ENCODE measurements around the gene HCN2.
A peak's percentile ranks its signal among the peaks of the same experiment; 100 is the strongest.

Gene HCN2

GRCh38 chr19:658916-659839, 69.5 kb downstream of the HCN2 start:
- no peak for DNase-seq

DNA sequence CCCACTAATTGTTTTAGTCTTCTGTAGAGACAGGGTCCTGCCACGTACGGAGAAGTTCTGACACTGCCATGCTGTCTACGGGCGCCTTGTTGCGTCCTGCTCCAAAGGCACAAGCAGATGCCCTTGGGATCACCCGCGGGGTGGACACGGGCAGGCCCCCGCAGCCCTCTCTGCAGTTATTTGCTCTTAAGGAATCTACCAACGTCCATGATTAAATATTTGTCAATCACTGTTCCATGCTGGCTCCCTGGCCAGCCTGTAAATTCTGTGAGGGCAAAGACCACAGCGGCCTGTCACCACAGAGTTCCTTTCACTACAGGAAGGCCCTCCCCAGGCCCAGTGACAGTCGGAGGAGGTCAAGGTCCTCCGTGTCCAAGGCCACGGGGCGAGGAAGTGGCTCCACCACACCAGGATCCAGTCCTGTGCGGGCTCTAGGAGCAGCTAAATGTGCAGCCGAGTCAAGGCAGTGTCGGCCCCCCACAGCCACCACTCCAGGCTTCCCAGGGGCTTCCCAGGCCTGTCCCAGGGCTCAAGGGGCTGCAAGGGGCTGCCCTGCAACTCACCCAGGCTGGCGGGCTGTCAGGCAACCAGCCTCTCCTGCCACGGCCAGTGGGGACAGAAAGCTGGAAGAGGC, 71.2 kb downstream of the HCN2 start:
- no peak for DNase-seq

DNA sequence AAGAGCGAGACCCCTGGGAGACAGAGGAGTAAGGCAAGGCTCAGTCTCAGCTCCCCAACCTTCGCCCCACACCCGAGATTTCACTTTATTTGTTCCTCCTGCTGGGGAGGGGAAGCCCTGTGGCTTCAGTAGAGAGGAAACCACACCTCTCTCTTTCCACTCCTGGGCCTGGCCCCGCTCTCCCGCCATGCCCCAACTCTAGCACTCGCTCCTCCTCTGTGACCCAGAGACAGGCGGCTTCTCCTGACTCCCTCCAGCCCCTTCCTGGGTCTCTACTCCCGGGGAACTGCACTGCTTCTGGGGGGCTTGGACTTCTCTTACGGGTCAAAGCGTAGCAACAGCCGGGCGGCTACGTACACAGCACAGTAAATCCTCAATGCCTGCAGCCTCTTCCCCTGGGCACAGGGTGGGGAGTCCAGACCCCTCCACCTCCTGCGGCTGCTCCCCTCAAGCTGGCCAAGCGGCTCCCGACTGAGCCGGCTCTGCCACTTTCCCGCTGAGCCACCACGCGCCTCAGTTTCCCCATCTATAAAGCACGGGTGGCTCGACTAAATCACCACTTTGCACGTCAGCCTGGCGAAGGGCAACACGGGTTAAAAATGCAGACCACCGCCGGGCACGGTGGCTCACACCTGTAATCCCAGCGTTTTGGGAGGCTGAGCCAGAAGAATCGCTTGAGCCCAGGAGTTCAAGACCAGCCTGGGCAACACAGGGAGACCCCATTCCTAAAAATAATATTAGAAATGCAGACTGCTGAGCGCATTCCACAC, 71.9 kb downstream of the HCN2 start:
- DNase-seq = no peak

DNA sequence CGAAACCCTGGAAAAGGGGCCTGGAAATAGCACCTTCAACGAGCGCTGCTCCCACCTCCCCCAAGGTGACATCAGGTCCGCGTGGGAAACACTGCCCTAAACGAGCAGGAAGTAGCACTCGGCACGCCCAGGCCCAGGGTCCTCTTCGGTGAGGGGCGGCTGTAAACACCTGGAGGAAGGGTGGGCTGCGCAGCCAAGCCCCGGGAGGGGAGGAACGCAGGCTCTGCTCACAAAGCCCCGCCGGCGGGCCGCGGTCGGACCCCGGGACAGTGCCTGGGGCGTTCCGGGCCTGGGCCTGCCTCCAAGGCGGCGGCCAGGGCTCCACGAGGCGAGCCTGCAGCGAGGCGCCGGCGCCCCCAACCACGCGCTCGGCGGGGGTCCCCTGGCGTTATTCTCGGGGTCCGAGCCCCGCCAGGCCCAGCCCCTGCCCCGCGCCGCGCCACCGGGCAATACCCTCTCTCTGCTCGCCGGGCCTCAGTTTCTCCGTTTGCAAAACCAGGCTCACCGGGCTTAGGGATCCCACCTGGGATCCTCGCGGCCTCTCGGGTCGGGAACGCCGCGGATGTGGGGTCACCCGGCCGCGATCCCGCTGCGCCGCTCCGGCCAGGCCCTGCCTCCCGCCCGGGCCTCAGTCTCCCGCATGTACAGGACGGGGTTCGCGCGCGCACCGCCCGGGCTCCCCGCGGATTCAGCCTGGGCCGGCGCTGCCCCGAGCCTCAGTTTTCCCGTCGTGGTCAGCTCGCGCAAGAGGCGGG, 72.7 kb downstream of the HCN2 start:
- DNase-seq = no peak

- peak; percentile 73 for DNase-seq
Observed at GRCh38 chr19:662962-663681, 73.4 kb downstream of the HCN2 start, which contains the start of gene RNF126. Gene RNF126, minus strand, starts transcription at chr19:663214. Its CDS starts 93 bp downstream, at chr19:663121.

DNA sequence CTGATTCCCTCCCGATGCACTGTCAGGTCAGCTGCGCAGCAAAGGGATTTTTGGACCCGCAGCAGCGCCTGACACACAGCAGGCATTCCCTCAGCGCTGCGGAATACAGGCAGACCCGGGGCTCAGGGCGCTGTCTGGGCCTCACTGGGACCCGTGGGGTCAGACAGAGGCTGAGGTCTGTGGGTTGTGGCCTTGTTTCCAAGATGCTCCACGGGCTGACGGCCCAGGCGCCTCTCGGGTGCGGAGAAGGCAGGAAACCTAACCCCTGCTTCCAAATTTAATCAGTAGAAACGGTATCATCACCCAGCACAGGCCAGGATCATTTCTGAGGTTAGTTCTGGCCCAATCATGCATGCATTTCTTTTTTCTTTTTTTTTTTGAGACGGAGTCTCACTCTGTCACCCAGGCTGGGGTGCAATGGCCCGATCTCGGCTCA, 74.0 kb downstream of the HCN2 start:
- DNase-seq = no peak

GRCh38 chr19:664913-665443, 75.3 kb downstream of the HCN2 start:
- peak; percentile 74 for DNase-seq

Measured in SHP77 treated with DMSO at 0.1 percent for 48 hours (cell line).